CD4-positive, CD25-positive, alpha-beta regulatory T cell (primary cell): ENCODE measurements around the gene SYTL2. TPM values are rescaled to one million over a fixed set of nuclear protein-coding genes. Genes with fewer than 3 reads are reported as not detected.
A peak's percentile ranks its signal among the peaks of the same experiment; 100 is the strongest.
"Not testable (repeated sequence)": the region's sequence is repeated elsewhere in the genome, so short reads cannot be mapped to it uniquely, and the experiment has no call there.

Experiments used
- ATAC-seq, 2 donors: fragments of 150-1000 bp; cut with Tn5 transposase; one replicate each; pipeline ENCODE4 v1.10.0; 2021; ENCODE audit warnings: low read depth in 2 of 2, moderate number of reproducible peaks in 2 of 2, moderate library complexity in 1 of 2
- DNase-seq, 3 donors: peaks; one replicate each; pipeline versions ENCODE4 v3.0.0 to v3.0.0-alpha.2; 2012 to 2022; ENCODE audit warnings: mixed read lengths in 1 of 3
- H3K27ac ChIP-seq: one replicate; pipeline ENCODE4 v1.7.0; 2013; ENCODE audit warnings: mild to moderate bottlenecking, low read length; ENCODE audit not compliant: insufficient read depth, poor library complexity, severe bottlenecking
- H3K27me3 ChIP-seq: one replicate; pipeline ENCODE4 v1.7.0; 2013; ENCODE audit warnings: low read length; ENCODE audit not compliant: control insufficient read depth, insufficient read depth
- H3K36me3 ChIP-seq: one replicate; pipeline ENCODE4 v1.7.0; 2013; ENCODE audit warnings: mild to moderate bottlenecking, low read length, moderate library complexity; ENCODE audit not compliant: control insufficient read depth, insufficient read depth
- H3K4me1 ChIP-seq: 2 replicates; pipeline ENCODE4 v1.7.0; 2013; ENCODE audit warnings: mild to moderate bottlenecking, low read length; ENCODE audit not compliant: insufficient read depth, control insufficient read depth, poor library complexity, severe bottlenecking
- H3K4me3 ChIP-seq: one replicate; pipeline ENCODE4 v1.7.0; 2013; ENCODE audit warnings: low read depth, mild to moderate bottlenecking, low read length, moderate library complexity
- H3K9me3 ChIP-seq, 2 experiments: 1 replicate in 1 of 2; 2 replicates in 1 of 2; pipeline ENCODE4 v1.7.0; 2013; ENCODE audit warnings: low read length in 2 of 2, mild to moderate bottlenecking in 1 of 2, moderate library complexity in 1 of 2; ENCODE audit not compliant: control insufficient read depth in 2 of 2
- H3K27ac Mint-ChIP-seq, 3 donors: one replicate each; pipeline ENCODE4 v1.8.0; 2020 to 2022; ENCODE audit warnings: mild to moderate bottlenecking in 3 of 3, mixed read lengths in 3 of 3, moderate library complexity in 2 of 3
- H3K27me3 Mint-ChIP-seq: one replicate; pipeline ENCODE4 v1.8.0; 2022; ENCODE audit warnings: mild to moderate bottlenecking, mixed read lengths
- H3K36me3 Mint-ChIP-seq: one replicate; pipeline ENCODE4 v1.8.0; 2020; ENCODE audit warnings: mixed read lengths
- H3K4me1 Mint-ChIP-seq, 4 donors: one replicate each; pipeline ENCODE4 v1.8.0; 2020 to 2022; ENCODE audit warnings: mixed read lengths in 4 of 4, mild to moderate bottlenecking in 1 of 4
- H3K4me3 Mint-ChIP-seq, 4 donors: one replicate each; pipeline ENCODE4 v1.8.0; 2020 to 2022; ENCODE audit warnings: mild to moderate bottlenecking in 4 of 4, mixed read lengths in 4 of 4, moderate library complexity in 3 of 4
- H3K9me3 Mint-ChIP-seq, 7 donors: one replicate each; pipeline ENCODE4 v1.8.0; 2020 to 2022; ENCODE audit warnings: mixed read lengths in 7 of 7, mild to moderate bottlenecking in 3 of 7, moderate library complexity in 2 of 7
- polyA plus RNA-seq, 4 donors: library from polyadenylated mRNA; unstranded; fragments of 300-500 nt; fragmentation: Illumina TruSeq; gene quantifications; one replicate each; pipeline ENCODE4 v1.2.3, GENCODE V29; 2021
- total RNA-seq: library from RNA; stranded (reverse); gene quantifications from one replicate; pipeline ENCODE4 v1.2.3, GENCODE V29; 2022

Gene SYTL2, protein sequence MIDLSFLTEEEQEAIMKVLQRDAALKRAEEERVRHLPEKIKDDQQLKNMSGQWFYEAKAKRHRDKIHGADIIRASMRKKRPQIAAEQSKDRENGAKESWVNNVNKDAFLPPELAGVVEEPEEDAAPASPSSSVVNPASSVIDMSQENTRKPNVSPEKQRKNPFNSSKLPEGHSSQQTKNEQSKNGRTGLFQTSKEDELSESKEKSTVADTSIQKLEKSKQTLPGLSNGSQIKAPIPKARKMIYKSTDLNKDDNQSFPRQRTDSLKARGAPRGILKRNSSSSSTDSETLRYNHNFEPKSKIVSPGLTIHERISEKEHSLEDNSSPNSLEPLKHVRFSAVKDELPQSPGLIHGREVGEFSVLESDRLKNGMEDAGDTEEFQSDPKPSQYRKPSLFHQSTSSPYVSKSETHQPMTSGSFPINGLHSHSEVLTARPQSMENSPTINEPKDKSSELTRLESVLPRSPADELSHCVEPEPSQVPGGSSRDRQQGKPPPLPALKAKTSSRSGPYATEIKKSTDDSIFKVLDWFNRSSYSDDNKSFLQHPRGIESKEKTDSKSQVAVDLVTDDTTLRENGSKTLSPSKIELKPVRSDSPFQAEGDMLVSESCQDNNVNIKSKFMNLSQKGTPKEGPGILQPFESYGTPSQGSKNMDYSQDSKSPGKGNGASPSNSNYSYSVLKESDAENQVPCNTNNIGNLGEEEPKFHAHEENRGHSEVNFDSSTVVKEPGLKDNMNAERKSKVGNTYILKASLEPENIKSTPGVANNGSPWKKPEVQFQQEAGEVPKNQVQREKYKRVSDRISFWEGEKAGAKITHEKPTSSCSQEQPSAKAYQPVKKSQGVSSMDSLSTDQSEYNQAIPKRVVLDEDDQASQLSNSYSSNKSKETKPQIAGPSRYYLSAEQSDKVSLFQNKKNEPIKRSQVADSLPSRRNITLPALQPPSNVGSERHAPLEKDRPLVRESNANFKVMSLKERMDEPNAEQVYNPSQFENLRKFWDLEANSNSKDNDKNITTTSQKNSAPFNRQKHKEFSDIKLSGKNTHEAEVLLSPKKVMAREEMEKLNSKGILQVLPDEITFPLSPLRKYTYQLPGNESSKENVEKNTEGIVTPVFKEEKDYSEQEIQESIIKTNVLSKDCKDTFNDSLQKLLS (N-terminal part only)
- total RNA-seq (40.0 TPM), polyA plus RNA-seq (1 to 10 TPM; 4.5 to 6.8 (median 5.1) TPM)

- ATAC-seq (peak; percentile 91 to 94), DNase-seq (peak; percentile 65 to 80 (median 71))
- H3K36me3 ChIP-seq = no peaks in the 10 kb centered on the region
- peak within 1 kb of the TSS; percentile 73 for H3K4me3 ChIP-seq
- no peaks in the 10 kb centered on the region for H3K27me3 ChIP-seq
- peaks cover 21% of the 10 kb centered on the region for H3K4me1 ChIP-seq
- H3K9me3 ChIP-seq = no peaks in the 10 kb centered on the region
- peak within 1 kb of the TSS; percentile 88 to 96 (median 92) for H3K4me3 Mint-ChIP-seq
- H3K27ac ChIP-seq = peak within 1 kb of the TSS; percentile 3
- no peaks in the 10 kb centered on the region for H3K36me3 Mint-ChIP-seq
- peak within 1 kb of the TSS; percentile 60 to 80 (median 76) for H3K27ac Mint-ChIP-seq
- peaks cover 12 to 42% (median 24%) of the 10 kb centered on the region in 4 donors for H3K4me1 Mint-ChIP-seq
- no peaks in the 10 kb centered on the region for H3K9me3 Mint-ChIP-seq
- H3K27me3 Mint-ChIP-seq = peaks cover 21% of the 10 kb centered on the region
Measured at GRCh38 chr11:85810871-85811611, at the start of gene SYTL2. Gene SYTL2, minus strand, starts transcription at chr11:85811141. Its CDS starts 53,416 bp downstream, at chr11:85757725.

DNA sequence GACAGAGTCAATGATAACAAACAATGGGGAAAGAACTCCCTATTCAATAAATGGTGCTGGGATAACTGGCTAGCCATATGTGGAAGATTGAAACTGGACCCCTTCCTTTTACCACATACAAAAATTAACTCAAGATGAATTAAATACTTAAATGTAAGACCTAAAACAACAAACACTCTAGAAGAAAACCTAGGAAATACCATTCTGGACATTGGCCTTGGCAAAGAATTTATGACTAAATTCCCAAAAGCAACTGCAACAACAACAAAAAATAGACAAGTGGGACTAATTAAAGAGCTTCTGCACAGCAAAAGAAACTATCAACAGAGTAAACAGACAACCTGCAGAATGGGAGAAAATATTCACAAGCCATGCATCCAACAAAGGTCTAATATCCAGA lies 48.6 kb upstream of the SYTL2 start:
- not testable (repeated sequence) for H3K27ac ChIP-seq, H3K27ac Mint-ChIP-seq, DNase-seq, H3K27me3 ChIP-seq, H3K36me3 ChIP-seq, H3K9me3 Mint-ChIP-seq, ATAC-seq, H3K36me3 Mint-ChIP-seq, H3K9me3 ChIP-seq, H3K4me3 ChIP-seq, H3K4me3 Mint-ChIP-seq, H3K4me1 ChIP-seq
- H3K27me3 Mint-ChIP-seq = peaks cover 36% of the 10 kb centered on the region
- peaks cover 1 to 12% (median 4%) of the 10 kb centered on the region in 4 donors for H3K4me1 Mint-ChIP-seq

DNA sequence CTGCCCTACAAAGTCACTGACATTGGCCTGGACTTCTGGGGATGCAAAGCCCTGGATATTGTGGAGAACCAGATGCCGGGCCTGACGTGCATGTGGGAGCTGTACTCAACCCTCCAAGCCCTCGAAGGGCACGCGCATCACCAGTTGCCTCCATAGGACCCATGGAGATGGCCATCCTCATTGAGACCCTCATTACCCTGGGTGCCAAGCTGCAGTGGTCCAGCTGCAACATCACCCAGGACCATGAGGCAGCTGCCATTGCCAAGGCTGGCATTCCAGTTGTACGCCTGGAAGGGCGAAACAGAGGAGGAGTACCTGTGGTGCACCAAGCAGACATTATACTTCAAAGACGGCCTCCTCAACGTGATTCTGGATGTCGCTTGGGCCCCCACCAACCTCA lies 46.2 kb upstream of the SYTL2 start:
- no peak overlapping the region for H3K4me3 ChIP-seq
- ATAC-seq (no peak), DNase-seq (no peak)
- H3K36me3 Mint-ChIP-seq = no peaks in the 10 kb centered on the region
- H3K27me3 ChIP-seq = no peaks in the 10 kb centered on the region
- peaks cover 6% of the 10 kb centered on the region for H3K4me1 ChIP-seq
- no peaks in the 10 kb centered on the region for H3K9me3 ChIP-seq
- peaks cover 25% of the 10 kb centered on the region for H3K27me3 Mint-ChIP-seq
- H3K4me1 Mint-ChIP-seq = peaks cover 6 to 18% (median 9%) of the 10 kb centered on the region in 4 donors
- H3K36me3 ChIP-seq = no peaks in the 10 kb centered on the region
- H3K4me3 Mint-ChIP-seq = no peak overlapping the region
- no peak overlapping the region for H3K27ac Mint-ChIP-seq
- H3K9me3 Mint-ChIP-seq = no peaks in the 10 kb centered on the region
- H3K27ac ChIP-seq = no peak overlapping the region

- ATAC-seq = no peak
- Histone ChIP-seq H3K4me3 (peak within 1 kb of the TSS; percentile 87), H3K4me1 (peaks cover 6% of the 10 kb centered on the region), H3K36me3 (no peaks in the 10 kb centered on the region), H3K27ac (peak within 1 kb of the TSS; percentile 61), H3K9me3 (no peaks in the 10 kb centered on the region), H3K27me3 (no peaks in the 10 kb centered on the region)
- Mint-ChIP-seq H3K4me3 (peak within 1 kb of the TSS; percentile 81 to 97 (median 88)), H3K27ac (peak within 1 kb of the TSS; percentile 92 to 93 (median 92)), H3K9me3 (peaks cover 0 to 1% (median 0%) of the 10 kb centered on the region in 7 donors), H3K27me3 (peaks cover 9% of the 10 kb centered on the region), H3K36me3 (no peaks in the 10 kb centered on the region), H3K4me1 (peaks cover 6 to 18% (median 9%) of the 10 kb centered on the region in 4 donors)
- DNase-seq = no peak
Measured at GRCh38 chr11:85855341-85855656, 44.4 kb upstream of the SYTL2 start, which contains the start of gene CCDC83. Gene CCDC83, plus strand, starts transcription at chr11:85855383. Its CDS starts 9,741 bp downstream, at chr11:85865124.

DNA sequence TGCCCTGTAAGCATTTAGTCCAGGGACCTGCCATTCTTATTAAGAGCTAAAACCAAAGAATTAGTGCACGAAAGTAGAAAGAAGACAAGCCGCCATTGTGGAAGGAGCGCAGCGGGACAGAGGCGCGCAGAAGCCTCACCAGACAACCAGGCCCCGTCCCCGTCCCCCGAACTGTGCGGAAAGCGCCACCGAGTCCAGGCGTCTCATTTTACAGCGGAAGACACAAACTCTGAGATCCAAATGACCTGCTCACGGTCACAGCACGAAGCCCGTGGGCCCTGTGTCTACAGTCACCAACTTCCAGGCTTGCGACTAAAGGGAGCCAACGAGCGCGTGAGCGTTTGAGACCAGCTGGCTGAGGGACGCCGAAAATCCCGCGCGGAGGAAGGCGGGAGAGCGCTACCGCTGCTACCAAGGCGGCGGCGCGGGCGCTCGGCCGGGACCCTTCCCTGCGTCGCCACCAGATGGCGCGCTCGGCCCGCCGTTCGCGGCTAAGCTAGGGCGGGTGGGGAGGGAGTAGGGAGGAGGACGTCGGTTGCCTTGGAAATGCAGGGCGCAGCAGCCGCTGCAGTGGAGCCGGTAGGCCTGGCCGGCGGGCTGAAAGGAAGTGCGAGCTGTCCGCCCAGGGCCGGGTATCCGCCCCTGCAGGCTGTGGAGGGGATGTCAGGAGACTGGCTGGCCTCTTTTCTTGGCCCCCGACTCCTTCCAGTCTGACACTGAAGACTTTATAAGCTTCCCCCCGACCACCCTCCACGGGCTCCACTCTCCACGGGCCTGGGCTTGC lies 43.8 kb upstream of the SYTL2 start:
- Mint-ChIP-seq H3K27me3 (peaks cover 9% of the 10 kb centered on the region), H3K4me3 (peak overlapping the region; percentile 81 to 97 (median 88)), H3K4me1 (peaks cover 6 to 18% (median 9%) of the 10 kb centered on the region in 4 donors), H3K9me3 (peaks cover 0 to 1% (median 0%) of the 10 kb centered on the region in 7 donors), H3K36me3 (no peaks in the 10 kb centered on the region), H3K27ac (peak overlapping the region; percentile 92 to 93 (median 92))
- no peaks in the 10 kb centered on the region for H3K27me3 ChIP-seq
- DNase-seq (peak; percentile 79 to 95 (median 87)), ATAC-seq (peak; percentile 96)
- peaks cover 6% of the 10 kb centered on the region for H3K4me1 ChIP-seq
- no peaks in the 10 kb centered on the region for H3K9me3 ChIP-seq
- peak overlapping the region; percentile 87 for H3K4me3 ChIP-seq
- no peaks in the 10 kb centered on the region for H3K36me3 ChIP-seq
- H3K27ac ChIP-seq = peak overlapping the region; percentile 61

DNA sequence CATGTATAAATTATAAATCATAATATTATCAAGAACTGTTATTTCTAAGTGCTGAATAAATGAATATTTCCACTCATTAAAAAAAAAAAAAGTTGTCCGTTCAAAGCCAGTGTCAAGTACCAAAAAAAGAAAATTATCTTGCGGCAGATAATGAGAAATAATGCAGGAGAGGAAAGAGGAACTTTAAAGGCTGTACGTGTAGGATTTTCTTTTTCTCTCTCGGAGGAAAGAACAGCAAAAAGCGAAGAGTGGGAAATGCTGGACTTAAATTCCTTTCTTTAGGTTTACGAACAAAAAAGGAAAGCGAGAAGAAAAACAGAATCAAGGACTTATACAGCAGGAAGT lies 43.2 kb upstream of the SYTL2 start:
- Histone ChIP-seq H3K4me1 (peaks cover 6% of the 10 kb centered on the region), H3K36me3 (no peaks in the 10 kb centered on the region), H3K27me3 (no peaks in the 10 kb centered on the region), H3K4me3 (peak overlapping the region; percentile 87), H3K9me3 (no peaks in the 10 kb centered on the region), H3K27ac (peak overlapping the region; percentile 61)
- DNase-seq = no peak
- Mint-ChIP-seq H3K4me3 (peak overlapping the region; percentile 81 to 97 (median 88)), H3K27ac (peak overlapping the region; percentile 92 to 93 (median 92)), H3K9me3 (peaks cover 0 to 1% (median 0%) of the 10 kb centered on the region in 7 donors), H3K36me3 (no peaks in the 10 kb centered on the region), H3K4me1 (peaks cover 6 to 18% (median 9%) of the 10 kb centered on the region in 4 donors), H3K27me3 (peaks cover 6% of the 10 kb centered on the region)
- ATAC-seq = no peak
